Esophagus muscularis mucosa (tissue), 3 donors: ENCODE data around the gene FCAMR.

ENCODE experiments used
- CTCF ChIP-seq, 3 experiments: fragments of 200-600 bp in 2 of 3; fragments of 450-650 bp in 1 of 3; sonication (generic) in 2 of 3; IDR thresholded peaks; one replicate each; pipeline ENCODE4 v1.5.1; 2017 to 2019; ENCODE audit warnings: antibody characterized with exemption in 3 of 3, mild to moderate bottlenecking in 2 of 3, moderate library complexity in 1 of 3
- POLR2A ChIP-seq: fragments of 450-650 bp; IDR thresholded peaks from one replicate; pipeline ENCODE4 v1.6.1; 2017; ENCODE audit warnings: antibody characterized with exemption, moderate library complexity, mild to moderate bottlenecking, low read depth

GRCh38 chr1:206998816-206999215, 28.6 kb upstream of the FCAMR start:
- TF ChIP-seq POLR2A: no peak
- no peak for TF ChIP-seq CTCF (IDR thresholded peaks at IDR 0.05)
